Panc1 (cell line): ENCODE results near the gene CHMP4A. TPM values are rescaled to one million over a fixed set of nuclear protein-coding genes. Genes with fewer than 3 reads are reported as not detected.

Experiments
- ATAC-seq: fragments of 200-7000 bp; cut with Tn5 transposase; 2 replicates; pipeline ENCODE4 v1.9.1; 2020; ENCODE audit warnings: mild to moderate bottlenecking, moderate library complexity
- BruUV-seq: library from RNA; stranded (reverse); fragments of 400-500 nt; replicated peaks from 2 replicates; lab custom pipeline; 2021; lab: Mats Ljungman, UMichigan
- CTCF ChIA-PET: fragments of 300-600 bp; sonication (Branson Sonifier 250); formaldehyde crosslinking; loops from one replicate; lab custom pipeline; 2022; ENCODE audit warnings: antibody characterized with exemption; lab: Charles Lee
- POLR2A ChIA-PET: fragments of 300-600 bp; sonication (Branson Sonifier 250); formaldehyde crosslinking; loops from one replicate; lab custom pipeline; 2022; ENCODE audit warnings: antibody characterized with exemption; lab: Charles Lee
- DNase-seq: peaks from one replicate; pipeline ENCODE4 v3.0.0-alpha.2; 2010; ENCODE audit warnings: low read depth, low spot score
- H3K27ac ChIP-seq: 2 replicates; pipeline ENCODE4 v1.5.1; 2011; ENCODE audit warnings: mild to moderate bottlenecking, low read length, inconsistent platforms
- H3K27me3 ChIP-seq: fragments of 200-500 bp; sonication (Bioruptor generic); 2 replicates; pipeline ENCODE4 v1.6.0; 2014; ENCODE audit warnings: low read length, inconsistent platforms; ENCODE audit not compliant: control insufficient read depth, insufficient read depth
- H3K36me3 ChIP-seq: fragments of 200-500 bp; sonication (Bioruptor generic); 2 replicates; pipeline ENCODE4 v1.5.1; 2014; ENCODE audit warnings: inconsistent platforms, mild to moderate bottlenecking, low read length, moderate library complexity; ENCODE audit not compliant: control insufficient read depth, insufficient read depth
- H3K4me1 ChIP-seq: 2 replicates; pipeline ENCODE4 v1.5.1; 2011; ENCODE audit warnings: inconsistent platforms, mild to moderate bottlenecking, low read length, moderate library complexity; ENCODE audit not compliant: control insufficient read depth, insufficient read depth
- H3K4me3 ChIP-seq, 2 experiments: 2 replicates each; pipeline ENCODE4 v1.5.1; 2011 to 2012; ENCODE audit warnings: low read depth in 2 of 2, low read length in 2 of 2, mild to moderate bottlenecking in 2 of 2, inconsistent platforms in 1 of 2, moderate library complexity in 1 of 2
- H3K9me3 ChIP-seq: fragments of 200-500 bp; sonication (Bioruptor generic); 2 replicates; pipeline ENCODE4 v1.5.1; 2014; ENCODE audit warnings: low read depth, mild to moderate bottlenecking, inconsistent platforms, low read length, moderate library complexity; ENCODE audit not compliant: control insufficient read depth, insufficient read depth
- POLR2AphosphoS5 ChIP-seq: IDR thresholded peaks from 2 replicates; pipeline ENCODE4 v1.6.1; 2012; ENCODE audit warnings: mild to moderate bottlenecking, low read depth, low read length, moderate library complexity
- SIN3A ChIP-seq: IDR thresholded peaks from 2 replicates; pipeline ENCODE4 v1.6.1; 2012; ENCODE audit warnings: low read depth, mild to moderate bottlenecking, low read length, moderate library complexity, borderline replicate concordance; ENCODE audit not compliant: insufficient read depth
- TCF7L2 ChIP-seq: IDR thresholded peaks from 2 replicates; pipeline ENCODE4 v1.6.1; 2011; ENCODE audit warnings: mild to moderate bottlenecking, low read depth, low read length, inconsistent platforms
- in situ Hi-C: cut with HindIII; loops from 2 replicates; pipeline ENCODE4 v1.10.0; 2016; ENCODE audit warnings: low sequenced_read_pairs, low pct_unique_long_range_greater_than_20kb
- intact Hi-C: fragments of 100-400 bp; cut with micrococcal nuclease; formaldehyde crosslinking; loops from one replicate; pipeline ENCODE4 v1.10.0; 2022; ENCODE audit not compliant: unreplicated experiment
- total RNA-seq: library from RNA; stranded (reverse); gene quantifications from one replicate; pipeline ENCODE4 v1.2.1, GENCODE V29; 2021; ENCODE audit not compliant: unreplicated experiment
- TF ChIP-seq, protein P1 (sequence below): fragments of 450-650 bp; IDR thresholded peaks from 2 replicates; pipeline ENCODE4 v1.5.1; 2017; ENCODE audit warnings: mild to moderate bottlenecking
- TF ChIP-seq, protein P2 (sequence below), 2 experiments: IDR thresholded peaks; 2 replicates each; pipeline ENCODE4 v1.6.1; 2011 to 2012; ENCODE audit warnings: low read depth in 2 of 2, control low read depth in 1 of 2, low read length in 1 of 2, mild to moderate bottlenecking in 1 of 2, moderate library complexity in 1 of 2; ENCODE audit not compliant: insufficient read depth in 1 of 2

The CHMP4A gene
- total RNA-seq, 1 experiment from 2014 or later: 42.4 TPM

DNA sequence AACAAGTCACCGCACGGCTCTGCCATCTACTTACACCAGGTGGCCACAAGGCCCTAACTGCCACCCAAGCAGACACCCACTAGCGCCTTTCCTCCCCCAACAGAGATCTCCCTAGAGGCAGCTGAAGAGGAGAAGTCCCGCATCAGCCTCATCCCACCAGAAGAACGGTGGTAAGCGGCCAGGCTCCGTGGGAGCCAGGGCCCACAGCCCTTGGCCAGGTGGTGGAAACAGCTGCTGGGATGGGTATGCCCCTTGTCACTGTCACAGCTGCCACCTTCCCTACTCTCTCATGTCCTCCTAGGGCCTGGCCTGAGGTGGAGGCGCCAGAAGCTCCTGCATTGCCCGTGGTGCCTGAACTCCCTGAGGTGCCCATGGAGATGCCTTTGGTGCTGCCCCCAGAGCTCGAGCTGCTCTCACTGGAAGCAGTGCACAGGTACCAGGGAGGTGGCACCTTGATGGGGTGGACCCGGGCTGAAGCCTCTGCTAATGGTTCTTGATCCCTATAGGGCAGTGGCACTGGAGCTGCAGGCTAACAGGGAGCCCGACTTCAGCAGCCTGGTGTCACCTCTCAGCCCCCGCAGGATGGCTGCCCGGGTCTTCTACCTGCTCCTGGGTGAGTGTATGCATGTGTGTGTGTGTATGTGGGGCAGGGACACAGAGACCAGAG is 33.9 kb downstream of the CHMP4A start:
- no peak for TF ChIP-seq SIN3A
- intact Hi-C loops (no loop called here), in situ Hi-C loops (no loop called here)
- CTCF ChIA-PET: no interaction called here
- Histone ChIP-seq H3K4me3 (no peak overlapping the region), H3K36me3 (no peaks in the 10 kb centered on the region), H3K27me3 (no peaks in the 10 kb centered on the region), H3K27ac (no peak overlapping the region), H3K9me3 (no peaks in the 10 kb centered on the region), H3K4me1 (no peaks in the 10 kb centered on the region; the same call in 1 of the 2 replicates)
- BruUV-seq: no TSS peak
- POLR2A ChIA-PET: no interaction called here
- DNase-seq (no peak), ATAC-seq (no peak; the same call in 1 of the 2 replicates)

DNA sequence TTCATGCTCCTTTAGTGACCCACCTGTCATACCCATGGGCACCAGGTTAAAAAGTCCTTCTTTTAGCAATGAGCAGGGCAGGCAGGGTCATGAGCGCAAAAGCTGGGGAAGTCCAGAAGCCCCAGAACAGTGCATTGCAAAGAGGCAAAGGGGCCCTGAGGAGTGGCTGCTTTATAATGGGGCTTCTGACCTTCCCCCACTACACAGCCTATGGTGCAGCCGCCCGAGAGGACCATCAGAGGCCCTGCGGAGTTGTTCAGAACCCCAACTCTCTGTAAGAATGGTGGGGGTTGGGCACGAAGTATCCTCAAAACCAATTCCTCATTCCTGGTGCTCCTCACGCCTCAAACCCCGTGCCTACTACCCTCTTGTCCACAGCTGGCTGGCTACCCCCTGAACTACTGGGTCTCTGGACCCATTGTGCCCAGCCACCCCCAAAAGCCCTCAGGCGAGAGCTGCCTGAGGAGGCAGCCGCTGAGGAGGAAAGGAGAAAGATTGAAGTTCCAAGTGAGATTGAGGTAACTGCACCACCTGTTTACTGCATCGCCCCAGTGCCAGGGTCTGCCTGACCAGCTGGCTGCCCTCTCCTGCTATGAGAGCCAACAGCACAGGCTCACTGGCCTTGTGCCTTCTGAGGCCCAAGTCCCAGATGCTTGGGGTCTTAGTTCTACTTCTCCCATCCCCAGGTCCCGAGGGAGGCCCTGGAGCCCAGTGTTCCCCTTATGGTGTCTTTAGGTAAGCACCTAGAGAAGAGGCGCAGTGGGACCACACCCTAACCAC is 34.7 kb downstream of the CHMP4A start:
- H3K4me3 ChIP-seq: no peak overlapping the region
- no peak overlapping the region for H3K27ac ChIP-seq
- in situ Hi-C loops: no loop called here
- intact Hi-C loops: no loop called here
- CTCF ChIA-PET: no interaction called here
- ATAC-seq: no peak
- POLR2A ChIA-PET: no interaction called here
- no peak for DNase-seq
- H3K36me3 ChIP-seq: no peaks in the 10 kb centered on the region
- no TSS peak for BruUV-seq
- H3K9me3 ChIP-seq: no peaks in the 10 kb centered on the region
- no peaks in the 10 kb centered on the region; the same call in 1 of the 2 replicates for H3K4me1 ChIP-seq
- TF ChIP-seq, protein P1, sequence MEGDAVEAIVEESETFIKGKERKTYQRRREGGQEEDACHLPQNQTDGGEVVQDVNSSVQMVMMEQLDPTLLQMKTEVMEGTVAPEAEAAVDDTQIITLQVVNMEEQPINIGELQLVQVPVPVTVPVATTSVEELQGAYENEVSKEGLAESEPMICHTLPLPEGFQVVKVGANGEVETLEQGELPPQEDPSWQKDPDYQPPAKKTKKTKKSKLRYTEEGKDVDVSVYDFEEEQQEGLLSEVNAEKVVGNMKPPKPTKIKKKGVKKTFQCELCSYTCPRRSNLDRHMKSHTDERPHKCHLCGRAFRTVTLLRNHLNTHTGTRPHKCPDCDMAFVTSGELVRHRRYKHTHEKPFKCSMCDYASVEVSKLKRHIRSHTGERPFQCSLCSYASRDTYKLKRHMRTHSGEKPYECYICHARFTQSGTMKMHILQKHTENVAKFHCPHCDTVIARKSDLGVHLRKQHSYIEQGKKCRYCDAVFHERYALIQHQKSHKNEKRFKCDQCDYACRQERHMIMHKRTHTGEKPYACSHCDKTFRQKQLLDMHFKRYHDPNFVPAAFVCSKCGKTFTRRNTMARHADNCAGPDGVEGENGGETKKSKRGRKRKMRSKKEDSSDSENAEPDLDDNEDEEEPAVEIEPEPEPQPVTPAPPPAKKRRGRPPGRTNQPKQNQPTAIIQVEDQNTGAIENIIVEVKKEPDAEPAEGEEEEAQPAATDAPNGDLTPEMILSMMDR: no peak
- TF ChIP-seq POLR2AphosphoS5: no peak
- no peaks in the 10 kb centered on the region for H3K27me3 ChIP-seq

GRCh38 chr14:24177891-24178290 is 35.4 kb downstream of the CHMP4A start:
- ChIA-PET CTCF (no interaction called here), POLR2A (no interaction called here)
- Histone ChIP-seq H3K4me3 (no peak overlapping the region), H3K4me1 (no peaks in the 10 kb centered on the region; the same call in 1 of the 2 replicates), H3K27me3 (no peaks in the 10 kb centered on the region), H3K27ac (no peak overlapping the region), H3K36me3 (no peaks in the 10 kb centered on the region), H3K9me3 (no peaks in the 10 kb centered on the region)
- DNase-seq: no peak
- ATAC-seq: no peak
- in situ Hi-C loops (no loop called here), intact Hi-C loops (no loop called here)
- TF ChIP-seq, protein P1: no peak
- TF ChIP-seq SIN3A: no peak
- TF ChIP-seq TCF7L2: no peak
- TF ChIP-seq POLR2AphosphoS5: no peak
- TF ChIP-seq, protein P2, sequence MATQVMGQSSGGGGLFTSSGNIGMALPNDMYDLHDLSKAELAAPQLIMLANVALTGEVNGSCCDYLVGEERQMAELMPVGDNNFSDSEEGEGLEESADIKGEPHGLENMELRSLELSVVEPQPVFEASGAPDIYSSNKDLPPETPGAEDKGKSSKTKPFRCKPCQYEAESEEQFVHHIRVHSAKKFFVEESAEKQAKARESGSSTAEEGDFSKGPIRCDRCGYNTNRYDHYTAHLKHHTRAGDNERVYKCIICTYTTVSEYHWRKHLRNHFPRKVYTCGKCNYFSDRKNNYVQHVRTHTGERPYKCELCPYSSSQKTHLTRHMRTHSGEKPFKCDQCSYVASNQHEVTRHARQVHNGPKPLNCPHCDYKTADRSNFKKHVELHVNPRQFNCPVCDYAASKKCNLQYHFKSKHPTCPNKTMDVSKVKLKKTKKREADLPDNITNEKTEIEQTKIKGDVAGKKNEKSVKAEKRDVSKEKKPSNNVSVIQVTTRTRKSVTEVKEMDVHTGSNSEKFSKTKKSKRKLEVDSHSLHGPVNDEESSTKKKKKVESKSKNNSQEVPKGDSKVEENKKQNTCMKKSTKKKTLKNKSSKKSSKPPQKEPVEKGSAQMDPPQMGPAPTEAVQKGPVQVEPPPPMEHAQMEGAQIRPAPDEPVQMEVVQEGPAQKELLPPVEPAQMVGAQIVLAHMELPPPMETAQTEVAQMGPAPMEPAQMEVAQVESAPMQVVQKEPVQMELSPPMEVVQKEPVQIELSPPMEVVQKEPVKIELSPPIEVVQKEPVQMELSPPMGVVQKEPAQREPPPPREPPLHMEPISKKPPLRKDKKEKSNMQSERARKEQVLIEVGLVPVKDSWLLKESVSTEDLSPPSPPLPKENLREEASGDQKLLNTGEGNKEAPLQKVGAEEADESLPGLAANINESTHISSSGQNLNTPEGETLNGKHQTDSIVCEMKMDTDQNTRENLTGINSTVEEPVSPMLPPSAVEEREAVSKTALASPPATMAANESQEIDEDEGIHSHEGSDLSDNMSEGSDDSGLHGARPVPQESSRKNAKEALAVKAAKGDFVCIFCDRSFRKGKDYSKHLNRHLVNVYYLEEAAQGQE (IDR thresholded peaks at IDR 0.05; ENCODE audit: insufficient read depth in 1 of 2, low read depth in 2 of 2, low read length in 1 of 2): no peak
- BruUV-seq: no TSS peak
